Pancreas (tissue), 10 donors: Measurements from ENCODE around the gene SPATA16. TPM values are rescaled to one million over a fixed set of nuclear protein-coding genes. Genes with fewer than 3 reads are reported as not detected.

Source experiments
- ATAC-seq, 4 donors: fragments of 200-7000 bp; cut with Tn5 transposase; one replicate each; pipeline versions ENCODE4 v1.8.0 to v1.9.1; 2020; ENCODE audit warnings: mild to moderate bottlenecking in 4 of 4, moderate library complexity in 4 of 4
- DNase-seq, 6 donors: peaks; one replicate each; pipeline ENCODE4 v3.0.0-alpha.2; 2020
- FAIRE-seq: peaks from 2 replicates; lab custom pipeline; 2012; peaks lifted over from hg19 to GRCh38; lab: Jason Lieb, UNC
- H3K27ac ChIP-seq, 4 donors: fragments of 200-600 bp; sonication (generic); 1 replicate in 3 of 4; 2 replicates in 1 of 4; pipeline versions ENCODE4 v1.5.0 to v1.8.0; 2020
- H3K27me3 ChIP-seq, 4 donors: fragments of 200-600 bp; one replicate each; pipeline ENCODE4 v1.8.0; 2021
- H3K36me3 ChIP-seq, 3 donors: fragments of 200-600 bp; sonication (generic) in 1 of 3; one replicate each; pipeline versions ENCODE4 v1.5.0 to v1.8.0; 2020 to 2021
- H3K4me1 ChIP-seq, 3 donors: fragments of 200-600 bp; one replicate each; pipeline ENCODE4 v1.8.0; 2021
- H3K4me3 ChIP-seq, 4 donors: fragments of 200-600 bp; sonication (generic) in 2 of 4; one replicate each; pipeline versions ENCODE4 v1.5.0 to v1.8.0; 2020 to 2021
- H3K9me3 ChIP-seq, 4 donors: fragments of 200-600 bp; one replicate each; pipeline ENCODE4 v1.8.0; 2021
- CTCF ChIP-seq, 4 donors: fragments of 200-600 bp; sonication (generic) in 3 of 4; IDR thresholded peaks; one replicate each; pipeline versions ENCODE4 v1.5.0 to v1.8.0; 2021; ENCODE audit warnings: antibody characterized with exemption in 4 of 4
- WGBS, 2 donors: extraction: QIAGEN DNeasy Blood & Tissue Kit; methylation state at CpG; one replicate each; pipeline ENCODE4 v1.1.7; 2013; 5-methylcytosine and 5-hydroxymethylcytosine counted together
- intact Hi-C, 3 donors: fragments of 100-400 bp; cut with DNase I; formaldehyde crosslinking; loops; one replicate each; pipeline versions ENCODE4 v1.11.1 to v1.14.2; 2022
- polyA plus RNA-seq, 2 donors: library from polyadenylated mRNA; stranded (reverse); fragments of 200-250 nt; gene quantifications; one replicate each; pipeline ENCODE4 v1.2.3, GENCODE V29; 2013
- total RNA-seq, 6 donors: library from RNA; stranded (reverse); fragmentation: NEBNext Ultra II Directional in 4 of 6; extraction: Animal tissue kit (Norgen Biotek cat#: 25700) in 4 of 6; gene quantifications; one replicate each; pipeline versions ENCODE4 v1.2.1 to v1.2.4, GENCODE V29; 2021 to 2023
- donor health status: healthy with polysubstance abuse.
- donor health status: DM: no; HTN: no; CAD: no; lungs with moderate emphysema.
- donor health status: DM: no; HTN: no; CAD: no.
- donor health status: control.
- donor health status: control.
- donor health status: Bipolar disorder and iron deficiency.
- donor health status: DM: yes; HTN: yes; CAD: no.
- donor health status: DM: no; HTN: no; CAD: no.
- donor health status: DM: no; HTN: no; CAD: no.
- donor health status: DM: yes; HTN: yes; CAD: no.

Gene SPATA16
- total and polyA plus RNA-seq, 8 donors = not detected

DNA sequence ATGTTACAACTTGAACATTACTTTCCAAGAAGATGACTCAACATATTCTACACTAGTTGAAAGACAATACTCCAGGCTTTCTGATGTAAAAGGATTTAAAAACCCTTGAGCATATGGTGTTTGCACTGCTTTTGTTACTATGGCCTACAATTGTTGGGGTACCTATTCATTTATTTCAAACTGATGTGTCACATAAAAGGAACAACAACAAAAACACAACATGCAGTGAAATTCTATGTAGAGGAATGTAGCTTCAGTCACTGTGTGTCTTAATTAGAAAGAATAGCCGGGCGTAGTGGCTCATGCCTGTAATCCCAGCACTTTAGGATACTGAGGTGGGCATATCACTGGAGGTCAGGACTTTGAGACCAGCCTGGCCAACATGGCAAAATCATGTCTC is 1.6 kb downstream of the SPATA16 start:
- intact Hi-C loops = no loop called here
- no peaks in the 10 kb centered on the region for H3K36me3 ChIP-seq
- FAIRE-seq (no peak), DNase-seq (no peak), ATAC-seq (no peak)
- no peaks in the 10 kb centered on the region for H3K4me1 ChIP-seq
- no peak for TF ChIP-seq CTCF (IDR thresholded peaks at IDR 0.05)
- H3K27ac ChIP-seq = no peak overlapping the region
- H3K27me3 ChIP-seq = no peaks in the 10 kb centered on the region
- H3K4me3 ChIP-seq = no peak overlapping the region
- 72 to 90% methylated on average over 2 of the region's 2 CpGs for WGBS, 2 donors
- no peaks in the 10 kb centered on the region for H3K9me3 ChIP-seq

GRCh38 chr3:173138026-173138425 is 3.0 kb downstream of the SPATA16 start:
- Histone ChIP-seq H3K9me3 (no peaks in the 10 kb centered on the region), H3K4me3 (no peak overlapping the region), H3K27me3 (no peaks in the 10 kb centered on the region), H3K27ac (no peak overlapping the region), H3K36me3 (no peaks in the 10 kb centered on the region), H3K4me1 (no peaks in the 10 kb centered on the region)
- TF ChIP-seq CTCF (IDR thresholded peaks at IDR 0.05) = no peak
- no peak for FAIRE-seq
- no peak for DNase-seq
- ATAC-seq = no peak
- WGBS, 2 donors = 43 to 49% methylated on average over 3 of the region's 3 CpGs
- intact Hi-C loops = no loop called here

DNA sequence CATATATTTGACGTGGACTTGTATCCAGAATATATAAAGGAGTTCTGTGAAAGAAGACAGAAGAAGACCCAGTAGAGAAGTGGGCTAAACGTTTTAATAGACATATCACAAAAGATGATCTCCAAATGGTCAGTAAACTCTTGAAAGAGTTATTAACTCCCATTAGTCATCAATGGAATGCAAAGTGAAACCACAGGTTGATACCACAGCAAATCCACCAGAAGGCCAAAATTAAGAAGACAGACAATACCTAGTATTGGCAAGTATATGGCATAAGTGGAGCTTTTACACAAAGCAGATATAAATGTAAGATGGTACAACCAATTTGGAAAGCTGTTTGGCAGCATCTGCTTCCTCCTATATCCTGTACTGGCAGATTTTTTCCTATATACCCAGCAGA is 6.0 kb downstream of the SPATA16 start:
- Histone ChIP-seq H3K4me1 (no peaks in the 10 kb centered on the region), H3K9me3 (no peaks in the 10 kb centered on the region), H3K36me3 (no peaks in the 10 kb centered on the region), H3K27ac (no peak overlapping the region), H3K4me3 (no peak overlapping the region), H3K27me3 (no peaks in the 10 kb centered on the region)
- FAIRE-seq = no peak
- ATAC-seq = no peak
- no peak for DNase-seq
- intact Hi-C loops = no loop called here
- WGBS, 2 donors = 2 to 8% methylated on average over 2 of the region's 2 CpGs
- no peak for TF ChIP-seq CTCF (IDR thresholded peaks at IDR 0.05)

DNA sequence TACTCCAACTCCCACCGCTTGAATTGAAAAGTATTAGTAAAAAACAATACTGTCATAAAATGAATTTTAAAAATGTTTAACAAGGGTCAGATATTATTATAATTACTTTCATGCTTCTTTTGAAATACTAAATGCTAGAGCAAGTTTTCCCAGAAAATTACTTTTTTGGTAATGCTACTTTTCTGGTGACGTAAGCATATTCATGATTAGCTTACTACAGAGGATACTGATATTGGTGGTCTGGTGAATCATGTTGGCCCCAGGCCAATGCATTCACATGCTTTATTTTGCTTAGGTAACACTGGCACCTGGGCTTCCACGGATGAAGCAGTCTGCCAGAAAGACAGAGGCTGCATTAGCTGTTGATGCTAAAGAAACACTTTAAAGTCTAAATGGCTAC is 12.4 kb downstream of the SPATA16 start:
- 68 to 72% methylated on average over 3 of the region's 3 CpGs for WGBS, 2 donors
- peaks cover 0 to 4% (median 0%) of the 10 kb centered on the region in 4 donors for H3K27me3 ChIP-seq
- DNase-seq (no peak), FAIRE-seq (no peak), ATAC-seq (no peak)
- no peaks in the 10 kb centered on the region for H3K36me3 ChIP-seq
- intact Hi-C loops = no loop called here
- no peak for TF ChIP-seq CTCF (IDR thresholded peaks at IDR 0.05)
- H3K27ac ChIP-seq = no peak overlapping the region
- no peaks in the 10 kb centered on the region for H3K9me3 ChIP-seq
- H3K4me3 ChIP-seq = no peak overlapping the region
- H3K4me1 ChIP-seq = no peaks in the 10 kb centered on the region

DNA sequence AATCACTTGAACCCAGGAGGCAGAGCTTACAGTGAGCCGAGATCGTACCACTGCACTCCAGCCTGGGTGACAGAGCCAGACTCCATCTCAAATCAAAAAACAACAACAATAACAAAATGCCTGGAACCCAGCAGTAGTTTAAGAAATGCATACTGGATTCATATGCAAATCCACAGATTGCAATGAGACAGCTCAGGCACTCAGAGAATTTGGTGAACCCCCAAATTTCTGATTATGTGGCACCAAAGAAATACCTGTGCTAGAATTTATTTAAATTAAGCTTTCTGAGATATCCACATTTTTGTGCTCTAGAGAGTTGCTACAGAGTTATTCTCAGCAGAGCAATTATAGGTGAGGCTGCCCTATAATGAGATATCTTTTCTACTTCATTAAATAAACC is 29.7 kb downstream of the SPATA16 start:
- Histone ChIP-seq H3K4me3 (no peak overlapping the region), H3K4me1 (no peaks in the 10 kb centered on the region), H3K36me3 (no peaks in the 10 kb centered on the region), H3K27me3 (no peaks in the 10 kb centered on the region), H3K27ac (no peak overlapping the region), H3K9me3 (no peaks in the 10 kb centered on the region)
- intact Hi-C loops = no loop called here
- no peak for FAIRE-seq
- ATAC-seq = no peak
- TF ChIP-seq CTCF (IDR thresholded peaks at IDR 0.05) = no peak
- 67 to 78% methylated on average over 2 of the region's 2 CpGs for WGBS, 2 donors
- no peak for DNase-seq
